Stimulated activated naive CD8-positive, alpha-beta T cell treated with anti-CD3 and anti-CD28 coated beads, Interleukin-15, Interleukin-2, amounts not matched to agents 100 ng/mL and 50 ng/mL, for 24 hours (primary cell): ENCODE data around the gene ID3.

Experiments
- H3K27ac Mint-ChIP-seq: one replicate; pipeline ENCODE4 v1.8.0; 2021; ENCODE audit warnings: mild to moderate bottlenecking, mixed read lengths
- H3K27me3 Mint-ChIP-seq: one replicate; pipeline ENCODE4 v1.8.0; 2021; ENCODE audit warnings: mixed read lengths
- H3K36me3 Mint-ChIP-seq: one replicate; pipeline ENCODE4 v1.8.0; 2021; ENCODE audit warnings: low read depth, mixed read lengths
- H3K4me1 Mint-ChIP-seq: one replicate; pipeline ENCODE4 v1.8.0; 2021; ENCODE audit warnings: low read depth, mixed read lengths
- H3K4me3 Mint-ChIP-seq: one replicate; pipeline ENCODE4 v1.8.0; 2021; ENCODE audit warnings: mild to moderate bottlenecking, mixed read lengths
- H3K9me3 Mint-ChIP-seq: one replicate; pipeline ENCODE4 v1.8.0; 2021; ENCODE audit warnings: mixed read lengths

The ID3 gene

GRCh38 chr1:23517581-23517980, 41.7 kb downstream of the ID3 start:
- Mint-ChIP-seq H3K27me3 (no peaks in the 10 kb centered on the region), H3K27ac (no peak overlapping the region), H3K36me3 (peaks cover 64% of the 10 kb centered on the region), H3K4me1 (peaks cover 8% of the 10 kb centered on the region), H3K9me3 (no peaks in the 10 kb centered on the region), H3K4me3 (no peak overlapping the region)

- Mint-ChIP-seq H3K27me3 (no peaks in the 10 kb centered on the region), H3K4me3 (no peak overlapping the region), H3K9me3 (no peaks in the 10 kb centered on the region), H3K4me1 (no peaks in the 10 kb centered on the region), H3K36me3 (peaks cover 63% of the 10 kb centered on the region), H3K27ac (no peak overlapping the region)
Observed at GRCh38 chr1:23515905-23516304, 43.4 kb downstream of the ID3 start.

DNA sequence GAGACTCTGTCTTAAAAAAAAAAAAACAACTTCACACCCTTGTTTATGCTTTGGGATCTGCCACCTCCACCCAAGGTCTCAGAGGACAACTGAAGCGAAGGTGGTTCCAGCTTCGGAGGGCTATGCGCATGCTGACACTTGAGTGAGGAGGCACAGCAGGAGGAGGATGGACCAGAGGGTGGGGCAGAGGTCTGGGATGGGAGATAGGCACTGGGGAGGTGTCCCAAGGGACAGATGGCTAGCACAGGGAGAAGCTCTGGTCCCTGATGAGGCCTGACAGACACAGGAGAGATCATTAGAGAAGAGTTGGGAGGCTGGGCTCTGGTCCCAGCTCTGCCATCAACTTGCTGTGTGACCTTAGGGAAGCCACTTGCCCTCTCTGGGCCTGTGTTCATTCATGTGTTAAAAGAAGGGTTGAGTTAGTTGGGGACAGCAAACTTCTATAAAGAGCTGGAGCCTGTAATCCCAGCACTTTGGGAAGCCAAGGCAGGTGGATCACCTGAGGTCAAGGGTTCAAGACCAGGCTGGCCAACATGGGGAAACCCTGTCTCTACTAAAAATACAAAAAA, 45.1 kb downstream of the ID3 start:
- Mint-ChIP-seq H3K27ac (no peak overlapping the region), H3K36me3 (peaks cover 77% of the 10 kb centered on the region), H3K4me1 (no peaks in the 10 kb centered on the region), H3K27me3 (no peaks in the 10 kb centered on the region), H3K4me3 (no peak overlapping the region), H3K9me3 (no peaks in the 10 kb centered on the region)

GRCh38 chr1:23509896-23510295, 49.4 kb downstream of the ID3 start:
- no peaks in the 10 kb centered on the region for H3K9me3 Mint-ChIP-seq
- H3K36me3 Mint-ChIP-seq = peaks cover 67% of the 10 kb centered on the region
- no peaks in the 10 kb centered on the region for H3K4me1 Mint-ChIP-seq
- no peaks in the 10 kb centered on the region for H3K27me3 Mint-ChIP-seq
- no peak overlapping the region for H3K4me3 Mint-ChIP-seq
- H3K27ac Mint-ChIP-seq = no peak overlapping the region
